ENCODE data around the gene SF3B4. TPM values are rescaled to one million over a fixed set of nuclear protein-coding genes. Genes with fewer than 3 reads are reported as not detected.

SF3B4 gene
- total RNA-seq, 1 experiment from 2014 or later: 127 TPM

- DNase-seq: no peak
- Mint-ChIP-seq H3K27ac (peak overlapping the region; percentile 53 to 84 (median 76); a peak in 4 of 7 replicates), H3K27me3 (ENCODE audit: low read depth) (no peaks in the 10 kb centered on the region), H3K4me3 (peak overlapping the region; percentile 88 to 98), H3K4me1 (peaks cover 27 to 31% of the 10 kb centered on the region in 2 experiments), H3K36me3 (ENCODE audit: insufficient read depth in 1 of 3, low read depth in 3 of 3) (peaks cover 12 to 24% (median 20%) of the 10 kb centered on the region in 3 experiments; a peak in 6 of 7 replicates), H3K9me3 (no peaks in the 10 kb centered on the region)
- Histone ChIP-seq H3K4ac (ENCODE audit: low read depth, low read length) (no peak overlapping the region), H2AFZ (ENCODE audit: low read length) (no peak overlapping the region), H3K79me1 (ENCODE audit: insufficient read depth, low read depth, low read length, poor library complexity, severe bottlenecking) (no peaks in the 10 kb centered on the region), H3K56ac (ENCODE audit: insufficient read length, low read depth, low read length) (no peak overlapping the region), H3K27ac (ENCODE audit: insufficient read length, low read depth, low read length) (no peak overlapping the region), H2BK5ac (ENCODE audit: insufficient read length, low read length) (no peak overlapping the region), H4K20me1 (ENCODE audit: control insufficient read depth, insufficient read depth, insufficient read length) (no peaks in the 10 kb centered on the region), H4K5ac (ENCODE audit: insufficient read length, low read depth, low read length) (no peak overlapping the region), H3K9me3 (ENCODE audit: control insufficient read depth, low read depth, low read length) (no peaks in the 10 kb centered on the region), H3K23ac (ENCODE audit: insufficient read length, low read depth, low read length) (no peak overlapping the region), H3K27me3 (ENCODE audit: insufficient read depth, low read length) (no peaks in the 10 kb centered on the region), H2BK12ac (ENCODE audit: insufficient read length, low read depth, low read length) (no peak overlapping the region), H2AK5ac (ENCODE audit: insufficient read length, low read length) (no peak overlapping the region), H3T11ph (ENCODE audit: low read length) (no peak overlapping the region), H4K8ac (replicated peaks; ENCODE audit: insufficient read length, low read depth, low read length) (no peak overlapping the region), H3K4me2 (ENCODE audit: insufficient read depth, insufficient read length, low read length) (peak overlapping the region; percentile 65), H3K14ac (ENCODE audit: insufficient read depth, low read length) (no peak overlapping the region), H3K23me2 (ENCODE audit: insufficient read length, low read depth, low read length, poor library complexity, severe bottlenecking) (peaks cover 13% of the 10 kb centered on the region), H3K4me1 (ENCODE audit: insufficient read depth, low read length) (peaks cover 8% of the 10 kb centered on the region; the same call in 1 of the 2 replicates), H2BK120ac (ENCODE audit: low read depth, low read length, poor library complexity, severe bottlenecking) (no peak overlapping the region), H2BK15ac (ENCODE audit: low read depth, low read length) (no peak overlapping the region; the same call in 1 of the 2 replicates), H3K18ac (ENCODE audit: insufficient read length, low read depth, low read length) (no peak overlapping the region), H2BK20ac (ENCODE audit: low read depth, low read length, poor library complexity, severe bottlenecking) (no peak overlapping the region), H4K91ac (ENCODE audit: insufficient read length, low read depth, low read length) (no peak overlapping the region), H3K79me2 (ENCODE audit: insufficient read depth, low read length) (no peaks in the 10 kb centered on the region; the same call in 1 of the 2 replicates), H3K9ac (ENCODE audit: extremely low read depth, insufficient read length, low read length) (peak overlapping the region; percentile 21)
- WGBS (ENCODE audit: extremely low coverage, insufficient read length, low lambda C conversion rate): no CpG with 5 or more reads among the region's 9 CpGs
- no peak for TF ChIP-seq CTCF (conservative IDR thresholded peaks at IDR 0.05)
These were observed 11.3 kb downstream of the SF3B4 start for GRCh38 chr1:149916193-149916897.
